GM23248 (cell line): Measurements from ENCODE around the gene C1QL4.
"Not testable (repeated sequence)": the region's sequence is repeated elsewhere in the genome, so short reads cannot be mapped to it uniquely, and the experiment has no call there.

ENCODE experiments used
- EZH2 ChIP-seq: fragments of 200-600 bp; sonication (generic); IDR thresholded peaks from 2 replicates; pipeline ENCODE4 v1.6.1; 2018; ENCODE audit warnings: antibody characterized with exemption, mild to moderate bottlenecking; ENCODE audit not compliant: insufficient read depth, poor library complexity, severe bottlenecking
- EZH2phosphoT487 ChIP-seq: fragments of 200-600 bp; sonication (generic); IDR thresholded peaks from 2 replicates; pipeline ENCODE4 v1.6.1; 2018; ENCODE audit warnings: antibody characterized with exemption, moderate library complexity, mild to moderate bottlenecking, low read depth; ENCODE audit not compliant: insufficient read depth

DNA sequence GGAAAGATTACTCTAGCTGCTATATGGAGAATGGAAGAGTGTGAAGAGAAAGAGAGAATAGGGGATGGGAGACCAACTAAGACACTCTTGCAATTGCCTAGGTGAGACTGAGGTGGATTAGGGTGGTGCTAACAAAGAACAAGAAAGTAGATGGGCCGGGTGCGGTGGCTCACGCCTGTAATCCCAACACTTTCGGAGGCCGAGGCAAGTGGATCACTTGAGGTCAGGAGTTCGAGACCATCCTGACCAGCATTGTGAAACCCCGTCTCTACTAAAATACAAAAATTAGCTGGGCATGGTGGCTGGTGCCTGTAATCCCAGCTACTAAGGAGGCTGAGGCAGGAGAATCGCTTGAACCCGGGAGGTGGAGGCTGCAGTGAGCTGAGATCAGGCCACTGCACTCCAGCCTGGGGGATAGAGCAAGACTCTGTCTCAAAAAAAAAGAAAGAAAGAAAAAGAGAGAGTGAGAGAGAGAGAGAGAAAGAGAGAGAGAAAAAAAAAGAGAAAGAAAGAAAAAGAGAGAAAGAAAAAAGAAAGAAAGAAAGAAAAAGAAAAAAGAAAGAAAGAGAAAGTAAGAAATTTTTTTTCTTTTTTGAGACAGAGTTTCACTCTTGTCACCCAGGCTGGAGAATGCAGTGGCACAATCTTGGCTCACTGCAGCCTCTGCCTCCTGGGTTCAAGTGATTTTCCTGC is 16.4 kb downstream of the C1QL4 start:
- not testable (repeated sequence) for TF ChIP-seq EZH2phosphoT487, EZH2
